GM12872 (cell line): ENCODE data around the gene ARFGAP1.

Experiments used
- CTCF ChIP-seq: IDR thresholded peaks from 3 replicates; pipeline ENCODE4 v1.5.1; 2011; ENCODE audit warnings: low read depth, mild to moderate bottlenecking, low read length, moderate library complexity; ENCODE audit not compliant: insufficient read depth

Gene ARFGAP1

GRCh38 chr20:63287697-63288580, 15.3 kb downstream of the ARFGAP1 start:
- no peak for TF ChIP-seq CTCF

DNA sequence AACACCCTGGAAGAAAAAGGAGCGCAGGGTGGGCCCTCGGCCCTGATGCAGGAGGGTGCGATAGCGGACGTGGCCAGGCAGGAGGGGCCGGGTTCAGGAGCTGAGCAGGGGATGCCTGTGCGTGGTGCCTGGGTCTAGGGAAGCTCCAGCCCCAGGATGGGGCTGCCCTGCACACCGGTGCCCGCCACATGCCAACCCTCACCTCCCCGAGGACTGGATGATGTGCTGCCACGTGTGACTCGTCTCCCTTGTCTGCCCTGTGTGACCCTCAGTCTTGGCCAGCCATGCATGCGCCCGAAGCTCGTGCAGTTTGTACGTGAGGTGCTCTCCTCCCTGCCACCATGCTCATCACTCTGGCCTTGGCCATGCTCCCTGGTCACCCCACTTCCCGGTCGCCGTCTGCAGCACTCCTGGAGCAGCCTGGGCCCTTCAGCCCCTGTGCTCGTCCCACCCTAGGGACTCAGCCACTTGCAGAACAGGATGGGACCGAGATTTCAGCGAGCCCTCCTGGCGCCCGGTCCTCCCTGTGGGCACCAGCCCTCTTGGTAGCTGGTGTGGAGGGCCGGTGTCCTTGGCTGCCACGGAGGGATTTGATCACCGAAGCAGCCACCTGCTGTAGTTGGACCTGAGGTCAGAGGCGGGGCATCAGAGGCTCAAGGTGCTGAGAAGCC, 16.1 kb downstream of the ARFGAP1 start:
- no peak for TF ChIP-seq CTCF

DNA sequence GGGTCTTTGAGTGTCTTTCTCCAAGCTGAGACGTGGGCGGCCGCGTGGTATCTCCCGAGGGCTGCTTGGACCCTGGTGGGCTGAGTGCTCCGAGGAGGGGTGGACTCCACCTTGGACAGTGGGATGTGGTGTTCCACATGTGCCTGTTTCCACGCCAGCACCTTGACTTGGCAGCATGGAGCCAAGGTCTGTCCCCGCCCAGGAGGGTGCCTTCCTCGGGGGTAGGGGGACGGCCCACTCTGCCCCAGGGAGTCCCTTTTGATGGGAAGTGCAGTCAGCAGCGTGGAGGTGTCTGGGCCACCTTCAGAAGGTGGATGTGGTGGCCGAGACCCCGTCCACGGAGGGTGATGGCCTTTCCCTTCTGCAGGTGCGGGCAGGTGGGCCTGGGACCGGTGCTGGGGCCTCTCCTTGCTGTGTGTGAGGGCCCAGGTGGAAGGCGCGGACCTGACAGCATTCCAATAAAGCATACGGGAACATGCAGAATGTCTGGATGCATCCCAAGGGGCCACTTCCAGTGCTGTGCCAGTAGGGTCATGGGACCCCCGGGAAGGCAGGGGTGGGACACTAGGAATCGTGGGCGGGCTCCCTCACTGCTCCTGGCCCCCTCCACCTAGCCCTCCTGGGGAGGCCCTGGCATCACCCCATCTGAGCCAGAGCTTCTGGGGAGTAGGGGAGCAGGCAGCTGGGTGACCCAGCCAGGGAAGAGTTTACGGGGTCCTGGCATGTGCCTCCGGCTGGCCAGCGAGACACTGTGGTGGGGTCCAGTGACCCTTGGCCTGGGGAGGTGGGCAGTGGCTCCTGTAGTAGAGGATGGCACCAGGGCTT, 16.9 kb downstream of the ARFGAP1 start:
- no peak for TF ChIP-seq CTCF

DNA sequence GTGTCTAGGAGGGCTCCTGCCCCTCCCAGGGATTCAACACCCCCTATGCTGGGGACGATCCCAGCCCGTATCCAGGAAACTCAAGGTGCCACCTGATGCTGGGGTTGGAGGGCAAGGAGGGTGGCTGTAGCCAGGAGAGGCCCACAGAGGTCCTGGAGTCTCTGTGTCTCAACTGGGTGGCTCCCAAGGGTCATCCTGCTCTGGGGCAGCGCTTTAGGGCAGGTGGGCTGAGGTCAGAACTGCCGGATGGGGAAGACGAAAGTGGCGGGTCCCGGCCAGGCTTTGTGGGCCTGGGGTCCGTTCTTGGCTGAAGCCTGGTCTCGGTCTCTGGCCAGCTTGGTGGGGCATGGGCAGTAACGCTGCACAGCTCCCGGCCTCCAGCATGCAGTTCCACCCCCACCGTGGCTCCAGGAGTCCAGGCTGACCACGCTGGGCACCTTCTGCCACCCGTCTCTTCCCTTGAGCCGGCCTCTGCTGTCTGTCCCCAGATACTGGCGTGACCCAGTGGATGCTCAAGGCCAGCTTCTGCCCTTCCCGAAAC, 17.6 kb downstream of the ARFGAP1 start:
- TF ChIP-seq CTCF, result no peak

DNA sequence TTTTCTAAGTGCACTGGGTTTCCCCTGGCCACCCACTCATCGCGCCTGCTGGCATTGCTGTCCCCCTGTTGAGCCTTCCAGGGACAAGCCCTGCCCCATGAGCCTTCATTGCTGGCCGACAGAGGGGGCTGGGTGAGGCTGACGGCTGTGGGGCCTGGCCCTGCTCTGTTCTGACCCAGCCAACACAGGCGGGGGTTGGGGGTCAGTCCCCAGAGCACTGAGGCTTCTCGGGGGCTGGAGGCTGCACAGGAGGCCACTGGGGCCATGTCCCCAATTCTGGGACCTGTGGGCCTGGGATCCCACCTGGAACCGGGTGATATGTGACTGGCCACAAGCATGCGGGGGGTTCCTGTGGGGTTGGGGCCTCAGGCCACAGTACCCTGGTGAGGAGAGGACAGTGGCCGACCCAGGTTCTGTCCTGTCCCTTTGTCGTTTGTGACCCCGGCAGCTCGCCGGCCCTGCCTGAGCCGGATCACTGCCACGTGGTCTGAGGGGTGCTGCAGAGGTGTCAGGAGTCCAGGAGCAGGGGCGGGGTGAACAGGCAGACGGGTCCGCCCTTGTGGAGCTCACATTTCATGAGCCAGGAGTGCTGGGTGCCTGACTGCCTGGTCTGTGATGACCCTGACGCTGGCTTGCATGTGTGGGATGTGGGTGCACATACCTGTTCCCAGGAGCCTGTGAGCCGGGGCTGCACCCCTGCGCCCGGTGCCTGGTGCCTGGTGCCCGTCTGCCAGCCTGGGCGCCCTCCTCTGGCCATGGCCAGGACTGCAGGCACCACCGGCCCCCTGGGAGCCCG, 18.3 kb downstream of the ARFGAP1 start:
- peak; percentile 79 for TF ChIP-seq CTCF

DNA sequence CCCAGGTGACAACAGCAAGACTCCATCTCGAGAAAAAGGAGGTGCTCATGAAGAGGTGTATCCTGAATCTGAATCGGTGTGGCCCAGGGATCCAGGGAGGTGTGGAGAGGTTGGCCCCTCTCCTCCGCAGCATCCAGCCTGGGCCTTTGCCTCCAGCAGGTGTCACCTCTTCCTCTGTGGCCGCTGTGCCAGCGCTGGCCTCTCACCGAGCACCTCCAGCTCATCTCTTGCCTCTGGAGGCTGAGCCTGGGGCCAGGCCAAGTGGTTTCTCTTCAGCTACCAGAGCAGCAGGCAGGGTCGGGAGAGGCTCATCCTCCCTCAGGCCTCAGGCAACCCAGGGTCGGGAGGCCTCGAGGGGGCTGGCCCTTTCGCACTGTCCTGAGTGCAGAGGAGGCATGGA, 19.2 kb downstream of the ARFGAP1 start:
- no peak for TF ChIP-seq CTCF
